DMS114 treated with DMSO at 0.1 percent for 48 hours (cell line): ENCODE measurements around the gene LHX2.

Source experiments
- DNase-seq: peaks from one replicate; lab custom pipeline; 2025; ENCODE audit not compliant: unreplicated experiment; lab: John Stamatoyannopoulos, UW

LHX2 gene

GRCh38 chr9:124012368-124013301 is 1.1 kb downstream of the LHX2 start:
- DNase-seq = no peak

GRCh38 chr9:124013309-124014210 is 2.0 kb downstream of the LHX2 start:
- no peak for DNase-seq

DNA sequence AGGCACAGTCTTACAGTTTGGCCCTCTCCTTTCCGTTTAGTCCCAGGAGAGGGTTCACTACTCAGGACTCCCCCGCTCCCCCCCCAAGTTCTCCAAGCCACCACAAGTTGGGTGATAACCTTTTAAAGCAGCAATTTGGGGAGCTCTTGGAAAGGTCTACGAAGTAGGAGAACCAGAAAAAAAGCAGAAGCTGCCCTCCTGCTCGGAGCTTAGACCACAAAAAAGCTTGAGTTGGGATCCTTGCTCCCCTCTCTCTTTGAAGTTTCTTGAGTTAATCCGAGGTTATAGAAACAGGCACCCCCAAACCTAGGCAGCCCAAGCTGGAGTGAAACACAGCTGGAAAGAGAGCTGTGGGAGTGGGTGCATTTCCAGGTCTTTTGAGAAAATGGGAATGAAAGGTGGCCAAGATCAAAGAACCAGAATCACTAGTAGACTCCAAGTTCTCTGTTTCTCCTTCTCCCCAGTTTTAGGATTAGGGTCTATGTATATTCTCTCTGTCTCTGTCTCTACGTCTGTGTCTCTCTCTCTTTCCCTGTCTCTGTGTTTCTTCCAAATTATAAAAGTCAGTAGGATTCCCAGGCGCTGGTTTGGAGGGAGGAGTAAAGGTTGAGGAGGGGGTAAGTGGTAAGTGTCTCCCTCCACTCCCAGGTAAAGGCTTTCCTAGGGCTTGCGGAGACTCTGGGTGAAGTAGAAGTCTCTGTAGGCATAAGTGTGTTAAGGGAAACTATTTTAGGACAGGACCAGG is 2.8 kb downstream of the LHX2 start:
- DNase-seq = no peak

DNA sequence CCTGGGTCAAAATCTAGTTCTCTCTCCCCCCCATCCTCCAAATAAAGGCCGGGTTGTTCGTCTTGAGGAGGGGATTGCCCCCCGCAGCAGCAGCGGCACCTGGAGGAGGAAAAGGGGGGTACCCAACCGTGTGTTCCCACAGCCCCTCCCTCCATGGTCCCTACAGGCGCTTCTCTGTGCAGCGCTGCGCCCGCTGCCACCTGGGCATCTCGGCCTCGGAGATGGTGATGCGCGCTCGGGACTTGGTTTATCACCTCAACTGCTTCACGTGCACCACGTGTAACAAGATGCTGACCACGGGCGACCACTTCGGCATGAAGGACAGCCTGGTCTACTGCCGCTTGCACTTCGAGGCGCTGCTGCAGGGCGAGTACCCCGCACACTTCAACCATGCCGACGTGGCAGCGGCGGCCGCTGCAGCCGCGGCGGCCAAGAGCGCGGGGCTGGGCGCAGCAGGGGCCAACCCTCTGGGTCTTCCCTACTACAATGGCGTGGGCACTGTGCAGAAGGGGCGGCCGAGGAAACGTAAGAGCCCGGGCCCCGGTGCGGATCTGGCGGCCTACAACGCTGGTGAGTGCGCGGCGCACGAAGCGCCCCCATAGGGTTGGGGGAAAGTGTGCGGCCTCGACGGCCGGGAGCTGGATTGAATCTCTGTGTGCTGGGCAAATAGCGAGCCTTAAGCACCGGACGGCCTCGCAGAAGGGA is 3.5 kb downstream of the LHX2 start:
- no peak for DNase-seq

DNA sequence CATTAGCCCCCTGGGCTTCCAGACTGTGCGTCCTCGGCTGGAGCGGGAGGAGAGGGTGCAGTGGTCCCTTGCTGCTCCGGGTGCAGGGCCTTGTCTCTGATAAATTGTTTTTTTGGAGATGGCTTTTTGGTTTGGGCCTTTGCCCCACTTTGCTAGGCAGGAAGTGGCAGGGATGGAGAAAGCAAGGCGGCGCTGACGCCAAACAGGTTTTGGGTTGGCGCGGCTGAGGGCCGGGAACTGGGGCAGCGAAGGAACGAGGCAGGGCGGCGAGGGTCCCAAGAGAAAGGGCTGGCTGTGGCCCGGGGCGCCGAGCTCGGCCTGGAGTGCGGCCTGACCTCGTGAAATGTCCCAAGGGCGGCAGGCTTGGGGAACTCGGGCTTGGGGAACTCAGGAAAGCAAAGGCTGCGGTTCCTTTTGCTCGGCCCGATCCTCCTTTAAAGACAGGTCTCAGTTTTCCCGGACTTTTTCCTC is 4.1 kb downstream of the LHX2 start:
- no peak for DNase-seq

GRCh38 chr9:124016175-124017050 is 4.8 kb downstream of the LHX2 start:
- no peak for DNase-seq

DNA sequence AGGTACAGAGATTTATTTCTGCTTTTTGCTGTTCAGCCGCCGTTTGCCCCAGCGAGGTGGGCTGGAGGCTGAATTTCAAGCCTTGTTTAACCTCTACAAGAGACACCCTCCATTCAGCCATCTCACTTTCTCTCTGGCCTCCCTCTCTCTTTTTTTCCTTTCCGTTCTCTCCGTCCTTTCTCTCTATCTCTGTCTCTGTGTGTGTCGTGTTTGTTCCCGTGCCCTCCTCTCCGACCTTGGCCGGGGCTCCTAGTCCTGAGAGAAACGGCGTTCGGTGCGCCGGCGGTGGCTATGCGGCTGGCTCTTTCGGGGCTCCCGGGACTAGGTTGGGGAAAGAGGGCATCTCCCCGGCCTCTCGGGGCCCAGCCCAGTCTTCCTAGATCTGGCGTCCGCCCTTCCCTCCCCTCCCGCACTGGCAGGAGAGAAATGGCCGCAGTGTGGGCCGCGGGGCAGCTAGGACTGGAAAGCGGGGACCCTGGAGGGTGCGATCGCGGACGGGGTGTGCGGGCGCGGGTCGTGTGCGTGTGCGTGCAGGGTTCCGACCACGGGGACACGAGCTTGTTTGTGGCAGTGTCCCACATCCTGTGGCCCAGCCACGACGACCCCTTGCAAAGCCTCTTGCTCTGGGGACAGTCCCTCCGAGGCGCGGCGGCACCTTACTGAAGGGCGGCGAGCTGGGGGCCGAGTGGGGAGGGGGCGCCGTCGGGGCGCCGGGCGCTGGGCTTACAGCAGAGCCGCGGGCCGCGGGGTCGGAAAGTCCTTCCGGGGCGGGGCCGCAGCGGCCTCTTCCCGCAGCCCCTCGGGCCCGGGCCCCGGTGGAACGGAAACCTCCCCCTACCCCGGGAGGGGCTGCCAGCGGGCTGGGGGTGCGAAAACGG is 5.7 kb downstream of the LHX2 start:
- no peak for DNase-seq

DNA sequence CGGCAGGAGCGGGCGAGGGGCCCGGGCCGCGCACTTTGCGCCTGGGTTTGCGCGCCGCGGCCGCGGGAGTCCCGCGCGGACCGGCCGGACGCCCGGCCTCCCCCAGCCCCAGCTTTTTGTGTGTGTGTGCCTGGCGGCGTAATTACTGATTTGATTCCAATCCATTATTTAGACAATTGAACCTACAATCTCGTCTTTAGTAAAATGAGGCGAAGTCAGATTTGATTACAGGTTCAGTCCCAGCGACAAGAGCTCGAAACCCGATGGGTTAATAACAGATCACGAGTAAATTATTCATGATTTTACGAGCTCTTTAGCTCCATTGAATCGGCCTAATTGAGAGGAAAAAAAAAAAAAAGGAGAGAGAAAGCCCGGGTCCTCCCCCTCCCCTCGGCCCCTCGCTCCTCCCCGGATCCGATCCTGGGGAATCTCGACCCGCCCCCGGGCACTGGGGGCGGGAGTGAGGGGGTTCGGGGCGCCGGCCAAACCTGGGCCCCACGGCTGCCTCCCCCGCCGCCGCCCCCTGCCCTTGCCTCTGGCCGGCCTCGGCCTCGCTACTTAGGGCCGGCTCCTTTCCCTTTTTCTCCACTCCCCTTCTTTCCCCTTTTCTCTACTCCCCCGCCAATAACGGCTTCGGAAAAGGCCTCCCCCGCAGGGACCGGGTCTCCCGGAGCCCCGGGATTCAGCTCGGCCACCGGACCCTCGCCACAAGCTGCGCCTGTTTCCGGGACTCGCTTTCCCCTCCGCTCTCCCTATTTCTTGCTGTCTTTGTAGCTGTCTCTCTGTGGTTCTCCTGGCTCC is 6.6 kb downstream of the LHX2 start:
- DNase-seq = no peak

- DNase-seq = no peak
These were observed 7.4 kb downstream of the LHX2 start for GRCh38 chr9:124018730-124019697.

DNA sequence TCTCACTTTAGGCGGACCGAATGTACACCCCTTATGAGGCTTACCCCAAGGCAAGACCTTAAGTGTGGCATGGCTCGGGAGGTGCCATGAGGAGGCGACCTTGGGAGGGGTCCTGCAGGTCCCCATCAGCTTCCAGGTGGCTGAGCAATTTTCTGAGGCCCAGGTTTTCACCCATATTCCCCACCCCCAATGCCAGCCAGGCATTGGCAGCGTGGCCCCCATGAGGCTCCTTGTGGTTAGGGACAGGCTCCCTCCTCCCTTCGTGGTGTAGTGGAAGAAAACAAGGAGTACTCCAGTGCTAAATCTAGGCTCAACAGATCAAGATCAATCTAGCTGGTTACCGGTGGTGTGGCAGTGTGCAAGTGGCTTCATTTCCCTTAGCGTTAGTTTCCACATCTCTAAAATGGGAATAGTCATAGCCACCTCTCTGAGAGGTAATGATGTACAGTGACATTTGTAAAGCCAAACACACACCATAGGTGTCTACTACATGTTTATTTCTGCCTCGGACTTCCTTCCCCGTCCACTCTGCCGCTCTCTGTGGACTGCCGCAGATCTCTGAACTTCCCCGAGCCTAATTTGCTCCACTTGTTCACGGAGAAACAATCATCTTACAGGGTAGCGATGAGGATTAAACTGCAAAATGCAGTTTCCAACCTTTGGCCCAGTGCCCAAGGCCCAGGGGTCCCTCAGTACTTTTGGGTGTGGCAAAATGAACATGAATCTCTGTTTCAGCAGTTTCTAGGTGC is 8.4 kb downstream of the LHX2 start:
- DNase-seq = no peak

- no peak for DNase-seq
These were observed 9.2 kb downstream of the LHX2 start for GRCh38 chr9:124020520-124021384.

GRCh38 chr9:124021385-124021769 is 9.8 kb downstream of the LHX2 start:
- DNase-seq = no peak

- no peak for DNase-seq
These were observed 10.9 kb downstream of the LHX2 start for GRCh38 chr9:124022201-124023121.

DNA sequence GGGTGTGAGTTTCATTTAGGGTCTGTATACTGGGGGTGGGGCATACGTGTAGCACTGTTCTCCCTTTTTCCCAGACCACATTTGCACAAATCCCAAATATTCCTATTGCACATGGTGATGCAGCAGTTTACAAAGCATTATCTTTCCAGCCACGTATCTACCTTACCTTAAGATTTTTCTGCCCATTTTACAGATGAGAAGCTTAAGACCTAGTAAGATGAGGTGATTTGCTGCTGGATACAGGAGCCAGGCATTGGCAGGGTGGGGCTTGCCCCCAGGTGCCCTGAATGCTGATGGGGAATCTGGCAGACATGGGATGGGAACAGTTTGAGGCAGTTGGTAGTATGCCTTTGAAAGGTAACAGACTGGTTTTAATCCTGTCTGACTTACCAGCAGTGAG is 12.5 kb downstream of the LHX2 start:
- DNase-seq = no peak
